Measurements from ENCODE around the gene WSCD2.

DNA sequence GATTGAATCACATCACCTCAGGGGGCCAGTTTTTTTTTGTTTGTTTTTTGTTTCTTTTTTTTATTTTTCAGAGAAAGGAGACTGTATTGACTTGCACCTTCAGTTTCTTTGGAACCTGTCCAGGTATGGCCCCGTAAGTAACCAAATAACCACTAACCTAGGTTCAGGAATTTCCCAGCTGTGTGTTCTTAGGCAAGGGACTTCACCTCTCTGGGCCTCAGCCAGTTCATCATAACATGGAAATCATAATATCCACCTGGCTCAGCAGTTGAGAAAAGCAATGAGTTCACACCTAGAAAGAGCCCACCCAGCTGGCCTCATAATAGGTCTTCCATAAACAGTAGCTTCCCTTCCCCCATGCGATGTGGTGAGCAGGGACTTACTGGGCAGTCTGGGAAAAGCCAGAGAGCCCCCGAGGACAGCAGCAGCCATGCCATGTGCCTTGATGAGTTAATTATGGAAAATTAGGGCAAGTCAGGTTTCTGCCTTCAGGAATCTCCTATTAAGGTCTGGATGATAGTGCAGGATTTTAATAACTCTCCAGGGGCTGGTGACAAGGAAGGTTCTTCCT is 27.4 kb upstream of the WSCD2 start:
- TF ChIP-seq, protein P1, sequence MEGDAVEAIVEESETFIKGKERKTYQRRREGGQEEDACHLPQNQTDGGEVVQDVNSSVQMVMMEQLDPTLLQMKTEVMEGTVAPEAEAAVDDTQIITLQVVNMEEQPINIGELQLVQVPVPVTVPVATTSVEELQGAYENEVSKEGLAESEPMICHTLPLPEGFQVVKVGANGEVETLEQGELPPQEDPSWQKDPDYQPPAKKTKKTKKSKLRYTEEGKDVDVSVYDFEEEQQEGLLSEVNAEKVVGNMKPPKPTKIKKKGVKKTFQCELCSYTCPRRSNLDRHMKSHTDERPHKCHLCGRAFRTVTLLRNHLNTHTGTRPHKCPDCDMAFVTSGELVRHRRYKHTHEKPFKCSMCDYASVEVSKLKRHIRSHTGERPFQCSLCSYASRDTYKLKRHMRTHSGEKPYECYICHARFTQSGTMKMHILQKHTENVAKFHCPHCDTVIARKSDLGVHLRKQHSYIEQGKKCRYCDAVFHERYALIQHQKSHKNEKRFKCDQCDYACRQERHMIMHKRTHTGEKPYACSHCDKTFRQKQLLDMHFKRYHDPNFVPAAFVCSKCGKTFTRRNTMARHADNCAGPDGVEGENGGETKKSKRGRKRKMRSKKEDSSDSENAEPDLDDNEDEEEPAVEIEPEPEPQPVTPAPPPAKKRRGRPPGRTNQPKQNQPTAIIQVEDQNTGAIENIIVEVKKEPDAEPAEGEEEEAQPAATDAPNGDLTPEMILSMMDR (IDR thresholded peaks at IDR 0.05) = no peak
- TF ChIP-seq POLR2A (IDR thresholded peaks at IDR 0.05) = no peak

Data from breast epithelium (tissue), 3 donors.